Thyroid gland (tissue), 4 donors: ENCODE results near the gene SLC36A3.

Experiments used
- POLR2A ChIP-seq, 2 donors: fragments of 450-650 bp; IDR thresholded peaks; one replicate each; pipeline ENCODE4 v1.6.1; 2017; ENCODE audit warnings: antibody characterized with exemption in 2 of 2, mild to moderate bottlenecking in 2 of 2, moderate library complexity in 1 of 2
- TF ChIP-seq, protein P1 (sequence below), 6 experiments: fragments of 200-600 bp in 3 of 6; fragments of 450-650 bp in 3 of 6; sonication (generic) in 3 of 6; IDR thresholded peaks; one replicate each; pipeline ENCODE4 v1.5.1; 2016 to 2019; ENCODE audit warnings: antibody characterized with exemption in 6 of 6, mild to moderate bottlenecking in 2 of 6, inconsistent platforms in 1 of 6, moderate library complexity in 1 of 6

GRCh38 chr5:151228986-151229385, 74.6 kb downstream of the SLC36A3 start:
- TF ChIP-seq, protein P1, sequence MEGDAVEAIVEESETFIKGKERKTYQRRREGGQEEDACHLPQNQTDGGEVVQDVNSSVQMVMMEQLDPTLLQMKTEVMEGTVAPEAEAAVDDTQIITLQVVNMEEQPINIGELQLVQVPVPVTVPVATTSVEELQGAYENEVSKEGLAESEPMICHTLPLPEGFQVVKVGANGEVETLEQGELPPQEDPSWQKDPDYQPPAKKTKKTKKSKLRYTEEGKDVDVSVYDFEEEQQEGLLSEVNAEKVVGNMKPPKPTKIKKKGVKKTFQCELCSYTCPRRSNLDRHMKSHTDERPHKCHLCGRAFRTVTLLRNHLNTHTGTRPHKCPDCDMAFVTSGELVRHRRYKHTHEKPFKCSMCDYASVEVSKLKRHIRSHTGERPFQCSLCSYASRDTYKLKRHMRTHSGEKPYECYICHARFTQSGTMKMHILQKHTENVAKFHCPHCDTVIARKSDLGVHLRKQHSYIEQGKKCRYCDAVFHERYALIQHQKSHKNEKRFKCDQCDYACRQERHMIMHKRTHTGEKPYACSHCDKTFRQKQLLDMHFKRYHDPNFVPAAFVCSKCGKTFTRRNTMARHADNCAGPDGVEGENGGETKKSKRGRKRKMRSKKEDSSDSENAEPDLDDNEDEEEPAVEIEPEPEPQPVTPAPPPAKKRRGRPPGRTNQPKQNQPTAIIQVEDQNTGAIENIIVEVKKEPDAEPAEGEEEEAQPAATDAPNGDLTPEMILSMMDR (IDR thresholded peaks at IDR 0.05), result no peak
- no peak for TF ChIP-seq POLR2A (IDR thresholded peaks at IDR 0.05)
